Endothelial cell (in vitro differentiated cells): ENCODE data around the gene GPC5. TPM values are rescaled to one million over a fixed set of nuclear protein-coding genes. Genes with fewer than 3 reads are reported as not detected.

Experiments used
- DNase-seq: peaks from one replicate; pipeline ENCODE4 v3.0.0; 2021; ENCODE audit warnings: low spot score
- H3K27ac Mint-ChIP-seq: one replicate; pipeline ENCODE4 v1.8.0; 2021; ENCODE audit warnings: mixed read lengths, inconsistent platforms; ENCODE audit not compliant: unreplicated experiment
- H3K27me3 Mint-ChIP-seq: one replicate; pipeline ENCODE4 v1.8.0; 2021; ENCODE audit warnings: mild to moderate bottlenecking, moderate library complexity, mixed read lengths, inconsistent platforms; ENCODE audit not compliant: unreplicated experiment
- H3K36me3 Mint-ChIP-seq: one replicate; pipeline ENCODE4 v1.8.0; 2021; ENCODE audit warnings: mild to moderate bottlenecking, low read depth, mixed read lengths, inconsistent platforms; ENCODE audit not compliant: unreplicated experiment
- H3K4me1 Mint-ChIP-seq: one replicate; pipeline ENCODE4 v1.8.0; 2021; ENCODE audit warnings: mild to moderate bottlenecking, mixed read lengths, inconsistent platforms; ENCODE audit not compliant: unreplicated experiment
- H3K4me3 Mint-ChIP-seq: one replicate; pipeline ENCODE4 v1.8.0; 2021; ENCODE audit warnings: mild to moderate bottlenecking, mixed read lengths, inconsistent platforms; ENCODE audit not compliant: unreplicated experiment
- H3K9me3 Mint-ChIP-seq: one replicate; pipeline ENCODE4 v1.8.0; 2021; ENCODE audit warnings: mixed read lengths, inconsistent platforms; ENCODE audit not compliant: unreplicated experiment
- total RNA-seq: library from RNA; stranded (reverse); fragmentation: NEBNext Ultra II Directional; extraction: Animal tissue kit (Norgen Biotek cat#: 25700); gene quantifications from one replicate; pipeline ENCODE4 v1.2.1, GENCODE V29; 2021; ENCODE audit not compliant: unreplicated experiment
- TF ChIP-seq, protein P1 (sequence below): fragments of 200-600 bp; sonication (generic); IDR thresholded peaks from one replicate; pipeline ENCODE4 v1.5.0; 2021; ENCODE audit warnings: antibody characterized with exemption; ENCODE audit not compliant: unreplicated experiment

GPC5 gene
- total RNA-seq, 1 donor from 2014 or later, result not detected

GRCh38 chr13:92717857-92718256 is 1319.4 kb downstream of the GPC5 start:
- Mint-ChIP-seq H3K4me1 (no peaks in the 10 kb centered on the region), H3K9me3 (no peaks in the 10 kb centered on the region), H3K27ac (no peak overlapping the region), H3K27me3 (no peaks in the 10 kb centered on the region), H3K4me3 (no peak overlapping the region), H3K36me3 (no peaks in the 10 kb centered on the region)
- TF ChIP-seq, protein P1, sequence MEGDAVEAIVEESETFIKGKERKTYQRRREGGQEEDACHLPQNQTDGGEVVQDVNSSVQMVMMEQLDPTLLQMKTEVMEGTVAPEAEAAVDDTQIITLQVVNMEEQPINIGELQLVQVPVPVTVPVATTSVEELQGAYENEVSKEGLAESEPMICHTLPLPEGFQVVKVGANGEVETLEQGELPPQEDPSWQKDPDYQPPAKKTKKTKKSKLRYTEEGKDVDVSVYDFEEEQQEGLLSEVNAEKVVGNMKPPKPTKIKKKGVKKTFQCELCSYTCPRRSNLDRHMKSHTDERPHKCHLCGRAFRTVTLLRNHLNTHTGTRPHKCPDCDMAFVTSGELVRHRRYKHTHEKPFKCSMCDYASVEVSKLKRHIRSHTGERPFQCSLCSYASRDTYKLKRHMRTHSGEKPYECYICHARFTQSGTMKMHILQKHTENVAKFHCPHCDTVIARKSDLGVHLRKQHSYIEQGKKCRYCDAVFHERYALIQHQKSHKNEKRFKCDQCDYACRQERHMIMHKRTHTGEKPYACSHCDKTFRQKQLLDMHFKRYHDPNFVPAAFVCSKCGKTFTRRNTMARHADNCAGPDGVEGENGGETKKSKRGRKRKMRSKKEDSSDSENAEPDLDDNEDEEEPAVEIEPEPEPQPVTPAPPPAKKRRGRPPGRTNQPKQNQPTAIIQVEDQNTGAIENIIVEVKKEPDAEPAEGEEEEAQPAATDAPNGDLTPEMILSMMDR, result no peak
- DNase-seq, result no peak

DNA sequence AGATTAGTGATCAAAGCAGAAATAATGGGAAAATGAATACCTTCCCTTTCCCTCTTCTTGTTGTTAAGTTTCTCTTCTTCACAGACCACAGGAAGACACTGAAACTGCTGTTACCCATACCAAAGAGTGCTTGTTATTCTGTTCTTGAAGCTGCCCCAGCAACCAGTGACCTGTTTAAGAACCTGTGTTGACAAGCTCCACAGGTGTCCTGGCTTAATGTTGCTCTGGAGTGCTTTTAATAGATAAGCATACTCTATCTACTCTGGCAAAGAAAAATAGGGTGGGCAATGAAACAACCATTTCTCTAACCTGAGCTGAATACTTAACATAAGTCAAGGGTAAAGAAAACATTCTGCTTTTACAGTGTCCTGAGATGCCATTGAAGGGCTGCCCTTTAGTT is 1321.4 kb downstream of the GPC5 start:
- Mint-ChIP-seq H3K4me1 (no peaks in the 10 kb centered on the region), H3K36me3 (no peaks in the 10 kb centered on the region), H3K4me3 (no peak overlapping the region), H3K27me3 (no peaks in the 10 kb centered on the region), H3K9me3 (no peaks in the 10 kb centered on the region), H3K27ac (no peak overlapping the region)
- no peak for DNase-seq
- TF ChIP-seq, protein P1, result no peak

DNA sequence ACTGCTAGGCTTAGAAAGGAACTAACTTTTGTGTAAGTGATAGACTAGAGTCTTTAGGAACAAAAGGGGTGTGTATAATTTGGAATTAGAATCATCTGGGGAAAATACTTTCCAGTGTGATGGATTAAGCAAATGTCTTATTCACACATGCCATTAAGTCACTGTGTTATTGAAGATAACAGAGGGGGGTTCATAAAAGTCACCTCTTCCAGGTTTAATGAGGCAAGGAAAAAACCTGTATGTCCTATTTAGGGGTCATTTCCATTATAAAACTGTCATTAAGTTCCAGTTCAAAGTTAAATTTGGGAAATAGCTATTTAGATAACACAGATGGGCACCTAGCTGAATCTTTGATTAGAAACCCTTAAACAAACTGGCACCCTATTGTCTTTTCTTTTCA is 1323.2 kb downstream of the GPC5 start:
- no peaks in the 10 kb centered on the region for H3K4me1 Mint-ChIP-seq
- no peak overlapping the region for H3K27ac Mint-ChIP-seq
- no peaks in the 10 kb centered on the region for H3K36me3 Mint-ChIP-seq
- TF ChIP-seq, protein P1, result no peak
- no peak for DNase-seq
- no peak overlapping the region for H3K4me3 Mint-ChIP-seq
- H3K27me3 Mint-ChIP-seq, result no peaks in the 10 kb centered on the region
- H3K9me3 Mint-ChIP-seq, result no peaks in the 10 kb centered on the region

DNA sequence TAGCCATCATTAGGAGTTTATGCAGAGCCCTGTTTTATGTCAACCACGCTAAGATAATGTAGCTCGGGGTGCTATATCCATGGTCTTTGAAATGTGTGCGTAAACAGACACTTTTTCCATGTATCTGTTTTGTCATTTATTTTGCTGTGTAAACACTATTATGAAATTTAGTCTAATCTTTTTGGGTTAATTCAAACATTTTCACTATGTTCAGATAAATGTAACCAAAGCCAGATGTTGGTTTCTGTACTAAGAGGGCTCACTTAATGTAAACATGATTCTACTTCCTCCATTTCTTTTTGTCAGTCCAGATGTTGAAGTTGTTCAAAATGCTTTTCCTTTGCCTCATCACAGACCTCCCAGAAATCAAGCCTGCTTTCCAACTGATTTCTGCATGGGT is 1328.7 kb downstream of the GPC5 start:
- no peak for DNase-seq
- H3K9me3 Mint-ChIP-seq, result no peaks in the 10 kb centered on the region
- TF ChIP-seq, protein P1, result no peak
- no peaks in the 10 kb centered on the region for H3K27me3 Mint-ChIP-seq
- no peaks in the 10 kb centered on the region for H3K36me3 Mint-ChIP-seq
- H3K4me1 Mint-ChIP-seq, result no peaks in the 10 kb centered on the region
- H3K27ac Mint-ChIP-seq, result no peak overlapping the region
- H3K4me3 Mint-ChIP-seq, result no peak overlapping the region

- no peaks in the 10 kb centered on the region for H3K27me3 Mint-ChIP-seq
- DNase-seq, result no peak
- no peaks in the 10 kb centered on the region for H3K9me3 Mint-ChIP-seq
- peak overlapping the region; percentile 0 for H3K27ac Mint-ChIP-seq
- TF ChIP-seq, protein P1, result no peak
- no peaks in the 10 kb centered on the region for H3K36me3 Mint-ChIP-seq
- no peak overlapping the region for H3K4me3 Mint-ChIP-seq
- H3K4me1 Mint-ChIP-seq, result peaks cover 7% of the 10 kb centered on the region
These were observed 1335.6 kb downstream of the GPC5 start for GRCh38 chr13:92734068-92734467.
